Stimulated activated CD8-positive, alpha-beta memory T cell treated with anti-CD3 and anti-CD28 coated beads, Interleukin-7, amount 100 ng/mL, for 24 hours (primary cell): ENCODE results near the gene FKBP2.

Experiments used
- DNase-seq: peaks from one replicate; pipeline ENCODE4 v3.0.0-alpha.2; 2020; ENCODE audit warnings: low read depth

FKBP2 gene

GRCh38 chr11:64249563-64250414 lies 8.9 kb downstream of the FKBP2 start:
- no peak for DNase-seq

DNA sequence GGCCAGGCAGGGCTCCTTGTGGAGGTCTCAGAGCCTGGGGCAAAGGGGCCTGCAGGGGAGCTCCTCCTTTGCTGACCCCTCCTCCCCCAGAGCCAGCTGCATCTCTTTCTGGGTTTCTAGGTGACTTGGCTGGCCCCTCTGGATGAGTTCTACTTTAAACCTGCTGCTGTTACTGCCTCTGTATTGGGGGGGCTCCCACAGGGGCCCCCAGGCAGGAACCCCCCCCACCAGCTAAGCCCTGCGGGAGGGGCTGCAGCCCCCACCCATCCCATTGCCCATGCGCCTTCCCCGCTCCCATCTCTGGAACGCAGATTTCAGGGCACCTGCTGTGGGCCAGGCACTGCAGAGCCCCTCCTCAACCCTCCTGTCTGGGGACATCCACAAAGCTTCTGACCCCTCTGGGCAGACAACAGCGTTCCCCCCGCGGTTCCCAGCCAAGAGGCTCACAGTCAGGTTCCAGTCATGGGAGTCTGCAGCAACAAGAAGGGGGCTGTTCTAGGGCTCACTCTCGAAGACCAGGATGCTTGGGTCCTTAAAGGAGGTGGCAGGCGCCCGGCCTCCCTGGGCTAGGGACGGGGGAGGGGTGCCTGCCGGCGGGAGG lies 9.6 kb downstream of the FKBP2 start:
- DNase-seq: no peak

DNA sequence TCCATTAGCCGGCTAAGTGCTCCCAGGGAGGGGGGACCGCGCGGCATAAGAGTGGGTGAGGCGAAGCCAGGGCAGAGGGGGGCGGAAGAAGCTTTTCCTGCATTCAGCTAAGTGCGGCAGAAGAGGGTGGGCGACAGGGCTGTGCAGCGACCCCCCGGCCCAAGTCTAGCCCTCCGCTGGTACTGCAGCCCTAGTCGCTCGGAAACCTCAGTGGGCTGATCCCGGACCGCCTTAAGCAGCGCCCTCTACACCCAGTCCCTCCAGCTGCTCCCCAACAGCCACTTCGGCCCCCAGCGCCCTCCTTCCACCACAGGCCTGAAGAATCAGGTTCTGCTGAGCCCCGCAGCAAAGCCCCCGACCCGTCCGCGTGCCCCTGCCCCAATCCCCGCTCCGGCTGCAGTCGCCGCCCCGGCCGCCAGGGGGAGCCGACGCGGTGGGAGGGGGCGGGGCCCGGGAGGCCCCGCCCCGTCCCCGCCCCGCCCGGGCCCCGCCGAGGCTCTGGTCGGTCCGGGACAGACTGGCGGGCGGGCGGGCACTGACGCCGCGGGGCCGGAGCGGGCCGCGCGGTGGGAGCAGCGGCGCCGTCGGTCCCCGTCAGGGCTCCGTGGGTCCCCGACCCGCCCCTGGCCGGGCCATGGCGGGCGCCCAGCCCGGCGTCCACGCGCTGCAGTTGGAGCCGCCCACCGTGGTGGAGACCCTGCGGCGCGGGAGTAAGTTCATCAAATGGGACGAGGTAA lies 10.3 kb downstream of the FKBP2 start, which contains the start of gene PLCB3:
PLCB3 (plus strand) TSS at position 515 of the 737 bp plus-strand sequence; CDS start at position 635, 120 bp downstream.
- DNase-seq: peak; percentile 34

- no peak for DNase-seq
Measured at GRCh38 chr11:64251753-64252002, 10.8 kb downstream of the FKBP2 start.

GRCh38 chr11:64252003-64252872 lies 11.3 kb downstream of the FKBP2 start:
- no peak for DNase-seq

- DNase-seq: no peak
Measured at GRCh38 chr11:64253043-64253442, 12.1 kb downstream of the FKBP2 start.

- no peak for DNase-seq
Measured at GRCh38 chr11:64253481-64253880, 12.6 kb downstream of the FKBP2 start.

- DNase-seq: no peak
Measured at GRCh38 chr11:64254326-64254725, 13.4 kb downstream of the FKBP2 start.

GRCh38 chr11:64255135-64256128 lies 14.5 kb downstream of the FKBP2 start:
- DNase-seq: no peak

DNA sequence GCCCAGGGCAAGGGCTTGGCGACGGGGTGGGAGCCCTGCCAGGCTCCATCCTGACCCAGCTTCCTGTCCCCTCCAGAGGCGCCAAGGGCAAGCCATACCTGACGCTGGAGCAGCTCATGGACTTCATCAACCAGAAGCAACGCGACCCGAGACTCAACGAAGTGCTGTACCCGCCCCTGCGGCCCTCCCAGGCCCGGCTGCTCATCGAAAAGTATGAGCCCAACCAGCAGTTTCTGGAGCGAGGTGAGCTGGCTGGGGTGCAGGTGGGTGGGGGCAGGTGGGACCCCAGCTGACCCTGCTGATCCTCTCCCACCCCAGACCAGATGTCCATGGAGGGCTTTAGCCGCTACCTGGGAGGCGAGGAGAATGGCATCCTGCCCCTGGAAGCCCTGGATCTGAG lies 15.4 kb downstream of the FKBP2 start:
- no peak for DNase-seq

DNA sequence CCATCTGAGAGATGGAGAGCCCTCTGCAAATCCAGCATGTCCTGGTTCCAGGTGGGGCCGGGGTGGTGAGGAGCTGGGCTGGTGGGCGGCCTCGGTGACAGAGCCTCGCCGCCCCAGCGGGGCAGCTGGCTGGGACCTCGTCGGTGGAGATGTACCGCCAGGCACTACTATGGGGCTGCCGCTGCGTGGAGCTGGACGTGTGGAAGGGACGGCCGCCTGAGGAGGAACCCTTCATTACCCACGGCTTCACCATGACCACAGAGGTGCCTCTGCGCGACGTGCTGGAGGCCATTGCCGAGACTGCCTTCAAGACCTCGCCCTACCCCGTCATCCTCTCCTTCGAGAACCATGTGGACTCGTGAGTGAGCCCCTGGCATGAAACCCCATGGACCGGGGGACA lies 17.5 kb downstream of the FKBP2 start:
- no peak for DNase-seq

DNA sequence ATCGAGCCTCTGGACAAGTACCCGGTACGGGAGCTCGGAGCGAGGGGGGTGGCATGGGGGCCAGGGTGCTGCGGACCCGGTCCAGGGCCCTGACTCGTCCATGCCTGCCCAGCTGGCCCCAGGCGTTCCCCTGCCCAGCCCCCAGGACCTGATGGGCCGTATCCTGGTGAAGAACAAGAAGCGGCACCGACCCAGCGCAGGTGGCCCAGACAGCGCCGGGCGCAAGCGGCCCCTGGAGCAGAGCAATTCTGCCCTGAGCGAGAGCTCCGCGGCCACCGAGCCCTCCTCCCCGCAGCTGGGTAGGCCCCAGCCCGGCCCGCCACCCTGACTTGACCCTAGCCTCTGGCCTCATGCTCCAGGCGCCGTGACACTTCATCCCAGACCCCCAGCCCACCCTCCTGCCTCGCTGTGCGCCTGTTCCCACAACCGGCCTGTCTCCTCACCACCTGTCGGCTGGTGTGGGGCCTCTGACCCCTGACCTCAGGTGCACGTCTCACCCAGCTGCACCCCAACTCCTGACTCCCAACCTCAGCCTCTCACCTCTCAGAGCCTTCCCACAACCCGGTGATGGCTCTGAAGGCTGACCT lies 18.1 kb downstream of the FKBP2 start:
- no peak for DNase-seq

DNA sequence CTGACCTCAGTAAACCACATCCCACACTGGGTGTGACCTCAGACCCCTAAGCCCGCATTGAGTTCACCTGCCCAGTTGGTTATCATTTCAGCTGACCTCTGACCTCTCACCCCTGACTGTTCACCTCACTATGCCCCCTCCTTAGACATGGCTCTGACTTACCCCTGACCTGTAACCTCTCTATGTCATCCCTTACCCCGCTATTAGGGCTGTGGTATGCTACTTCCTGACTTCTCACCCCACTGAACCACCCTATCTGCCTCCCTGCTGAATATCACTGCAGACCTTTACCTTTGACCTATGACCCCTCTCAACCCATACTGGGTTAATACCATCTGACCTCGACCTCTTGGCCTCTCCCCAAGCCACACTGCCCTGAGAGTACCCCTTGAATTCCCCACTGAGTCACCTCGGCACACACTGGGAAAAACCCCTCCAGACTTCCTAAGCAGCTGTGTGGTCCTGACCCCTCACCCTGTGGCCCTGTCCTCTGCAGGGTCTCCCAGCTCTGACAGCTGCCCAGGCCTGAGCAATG lies 18.7 kb downstream of the FKBP2 start:
- DNase-seq: no peak

GRCh38 chr11:64260147-64260708 lies 19.3 kb downstream of the FKBP2 start:
- no peak for DNase-seq

DNA sequence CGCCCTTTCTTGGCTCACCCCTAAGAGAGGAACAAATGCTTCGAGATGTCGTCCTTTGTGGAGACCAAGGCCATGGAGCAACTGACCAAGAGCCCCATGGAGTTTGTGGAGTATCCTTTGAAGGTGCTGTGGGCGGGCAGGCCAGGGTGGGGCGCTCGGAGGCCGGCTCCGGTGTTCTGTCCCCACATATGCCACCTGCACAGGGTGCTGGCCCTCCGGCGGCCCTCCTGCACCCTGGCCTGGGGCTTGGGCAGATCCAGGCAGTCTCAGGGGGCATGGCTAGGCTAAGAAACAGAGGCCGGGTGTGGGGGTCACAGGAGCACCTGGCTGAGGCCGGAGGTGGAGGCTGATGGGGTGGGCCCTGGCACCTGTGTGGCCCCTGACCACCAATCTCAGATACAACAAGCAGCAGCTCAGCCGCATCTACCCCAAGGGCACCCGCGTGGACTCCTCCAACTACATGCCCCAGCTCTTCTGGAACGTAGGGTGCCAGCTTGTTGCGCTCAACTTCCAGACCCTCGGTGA lies 20.7 kb downstream of the FKBP2 start:
- no peak for DNase-seq

DNA sequence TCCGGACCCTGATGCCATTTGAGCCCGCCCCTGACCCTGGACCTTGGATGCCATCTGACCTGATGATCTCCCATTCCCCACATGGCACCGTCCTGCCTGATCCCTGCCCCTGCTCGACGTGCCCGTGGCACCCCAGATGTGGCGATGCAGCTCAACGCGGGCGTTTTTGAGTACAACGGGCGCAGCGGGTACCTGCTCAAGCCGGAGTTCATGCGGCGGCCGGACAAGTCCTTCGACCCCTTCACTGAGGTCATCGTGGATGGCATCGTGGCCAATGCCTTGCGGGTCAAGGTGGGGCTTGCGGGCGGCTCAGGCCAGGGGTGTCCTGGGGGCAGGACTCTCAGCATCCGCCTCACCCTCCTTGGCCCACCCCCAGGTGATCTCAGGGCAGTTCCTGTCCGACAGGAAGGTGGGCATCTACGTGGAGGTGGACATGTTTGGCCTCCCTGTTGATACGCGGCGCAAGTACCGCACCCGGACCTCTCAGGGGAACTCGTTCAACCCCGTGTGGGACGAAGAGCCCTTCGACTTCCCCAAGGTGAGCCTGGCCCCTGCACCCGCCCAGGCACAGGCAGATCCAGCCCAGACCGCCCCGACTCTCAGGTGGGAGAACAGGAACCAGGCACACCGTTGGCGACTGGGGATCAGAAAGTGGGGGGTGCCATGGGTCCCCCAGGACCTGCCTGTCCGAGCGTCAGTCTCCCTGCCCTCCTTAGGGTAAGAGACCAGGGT lies 21.5 kb downstream of the FKBP2 start:
- DNase-seq: no peak

GRCh38 chr11:64263021-64263946 lies 22.4 kb downstream of the FKBP2 start:
- DNase-seq: no peak

DNA sequence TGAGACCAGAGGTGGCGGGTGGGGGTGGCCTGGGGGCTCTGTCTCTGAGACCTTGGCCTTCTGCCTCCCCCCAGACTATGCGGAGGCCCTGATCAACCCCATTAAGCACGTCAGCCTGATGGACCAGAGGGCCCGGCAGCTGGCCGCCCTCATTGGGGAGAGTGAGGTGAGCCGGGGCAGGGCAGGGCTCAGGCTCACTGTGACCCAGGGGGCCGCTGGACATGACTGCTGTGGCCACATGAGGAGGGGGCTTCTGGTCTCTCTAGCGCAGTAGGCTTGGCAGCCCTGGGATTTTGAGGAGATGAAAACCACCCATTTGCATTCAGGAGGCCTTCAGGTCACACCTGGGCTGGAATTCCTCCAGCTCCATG lies 23.0 kb downstream of the FKBP2 start:
- DNase-seq: no peak
